AG09319 (cell line): Measurements from ENCODE around the gene ACIN1.
A peak's percentile ranks its signal among the peaks of the same experiment; 100 is the strongest.

Source experiments
- DNase-seq: peaks from one replicate; pipeline ENCODE4 v3.0.0-alpha.2; 2010; ENCODE audit warnings: low read depth; ENCODE audit errors: extremely low read depth
- TF ChIP-seq, protein P1 (sequence below): IDR thresholded peaks from 2 replicates; pipeline ENCODE4 v1.5.1; 2011; ENCODE audit warnings: low read depth, mild to moderate bottlenecking, inconsistent platforms, low read length, moderate library complexity

ACIN1 gene, protein sequence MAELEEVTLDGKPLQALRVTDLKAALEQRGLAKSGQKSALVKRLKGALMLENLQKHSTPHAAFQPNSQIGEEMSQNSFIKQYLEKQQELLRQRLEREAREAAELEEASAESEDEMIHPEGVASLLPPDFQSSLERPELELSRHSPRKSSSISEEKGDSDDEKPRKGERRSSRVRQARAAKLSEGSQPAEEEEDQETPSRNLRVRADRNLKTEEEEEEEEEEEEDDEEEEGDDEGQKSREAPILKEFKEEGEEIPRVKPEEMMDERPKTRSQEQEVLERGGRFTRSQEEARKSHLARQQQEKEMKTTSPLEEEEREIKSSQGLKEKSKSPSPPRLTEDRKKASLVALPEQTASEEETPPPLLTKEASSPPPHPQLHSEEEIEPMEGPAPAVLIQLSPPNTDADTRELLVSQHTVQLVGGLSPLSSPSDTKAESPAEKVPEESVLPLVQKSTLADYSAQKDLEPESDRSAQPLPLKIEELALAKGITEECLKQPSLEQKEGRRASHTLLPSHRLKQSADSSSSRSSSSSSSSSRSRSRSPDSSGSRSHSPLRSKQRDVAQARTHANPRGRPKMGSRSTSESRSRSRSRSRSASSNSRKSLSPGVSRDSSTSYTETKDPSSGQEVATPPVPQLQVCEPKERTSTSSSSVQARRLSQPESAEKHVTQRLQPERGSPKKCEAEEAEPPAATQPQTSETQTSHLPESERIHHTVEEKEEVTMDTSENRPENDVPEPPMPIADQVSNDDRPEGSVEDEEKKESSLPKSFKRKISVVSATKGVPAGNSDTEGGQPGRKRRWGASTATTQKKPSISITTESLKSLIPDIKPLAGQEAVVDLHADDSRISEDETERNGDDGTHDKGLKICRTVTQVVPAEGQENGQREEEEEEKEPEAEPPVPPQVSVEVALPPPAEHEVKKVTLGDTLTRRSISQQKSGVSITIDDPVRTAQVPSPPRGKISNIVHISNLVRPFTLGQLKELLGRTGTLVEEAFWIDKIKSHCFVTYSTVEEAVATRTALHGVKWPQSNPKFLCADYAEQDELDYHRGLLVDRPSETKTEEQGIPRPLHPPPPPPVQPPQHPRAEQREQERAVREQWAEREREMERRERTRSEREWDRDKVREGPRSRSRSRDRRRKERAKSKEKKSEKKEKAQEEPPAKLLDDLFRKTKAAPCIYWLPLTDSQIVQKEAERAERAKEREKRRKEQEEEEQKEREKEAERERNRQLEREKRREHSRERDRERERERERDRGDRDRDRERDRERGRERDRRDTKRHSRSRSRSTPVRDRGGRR

DNA sequence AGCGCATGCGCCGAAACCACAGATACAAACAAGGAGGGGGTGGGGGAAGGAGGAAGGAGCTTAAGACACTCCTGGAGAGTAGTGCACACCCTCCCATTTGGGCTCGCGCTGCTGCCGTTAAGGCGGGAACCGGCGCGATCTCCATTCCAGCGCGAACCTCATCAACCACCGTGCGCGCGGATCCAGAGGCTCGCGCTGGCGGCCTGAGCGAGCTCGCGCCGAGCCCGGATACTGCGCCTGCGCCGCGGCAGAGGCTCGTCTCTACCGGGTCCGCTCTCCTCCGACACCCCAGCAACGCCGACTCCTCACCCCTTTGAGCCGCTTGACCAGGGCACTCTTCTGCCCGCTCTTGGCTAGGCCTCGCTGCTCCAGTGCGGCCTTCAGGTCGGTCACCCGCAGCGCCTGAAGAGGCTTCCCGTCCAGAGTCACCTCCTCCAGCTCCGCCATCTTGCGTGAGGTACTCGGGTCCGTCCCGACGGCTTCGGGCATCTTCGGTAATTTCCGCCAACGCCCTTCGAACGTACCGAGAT, at the start of gene ACIN1:
Gene ACIN1, minus strand, starts transcription at position 471 of the 530 bp plus-strand sequence. Its CDS starts 24 bp downstream, at position 447.
- DNase-seq, result peak; percentile 71
- TF ChIP-seq, protein P1, sequence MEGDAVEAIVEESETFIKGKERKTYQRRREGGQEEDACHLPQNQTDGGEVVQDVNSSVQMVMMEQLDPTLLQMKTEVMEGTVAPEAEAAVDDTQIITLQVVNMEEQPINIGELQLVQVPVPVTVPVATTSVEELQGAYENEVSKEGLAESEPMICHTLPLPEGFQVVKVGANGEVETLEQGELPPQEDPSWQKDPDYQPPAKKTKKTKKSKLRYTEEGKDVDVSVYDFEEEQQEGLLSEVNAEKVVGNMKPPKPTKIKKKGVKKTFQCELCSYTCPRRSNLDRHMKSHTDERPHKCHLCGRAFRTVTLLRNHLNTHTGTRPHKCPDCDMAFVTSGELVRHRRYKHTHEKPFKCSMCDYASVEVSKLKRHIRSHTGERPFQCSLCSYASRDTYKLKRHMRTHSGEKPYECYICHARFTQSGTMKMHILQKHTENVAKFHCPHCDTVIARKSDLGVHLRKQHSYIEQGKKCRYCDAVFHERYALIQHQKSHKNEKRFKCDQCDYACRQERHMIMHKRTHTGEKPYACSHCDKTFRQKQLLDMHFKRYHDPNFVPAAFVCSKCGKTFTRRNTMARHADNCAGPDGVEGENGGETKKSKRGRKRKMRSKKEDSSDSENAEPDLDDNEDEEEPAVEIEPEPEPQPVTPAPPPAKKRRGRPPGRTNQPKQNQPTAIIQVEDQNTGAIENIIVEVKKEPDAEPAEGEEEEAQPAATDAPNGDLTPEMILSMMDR, result no peak

DNA sequence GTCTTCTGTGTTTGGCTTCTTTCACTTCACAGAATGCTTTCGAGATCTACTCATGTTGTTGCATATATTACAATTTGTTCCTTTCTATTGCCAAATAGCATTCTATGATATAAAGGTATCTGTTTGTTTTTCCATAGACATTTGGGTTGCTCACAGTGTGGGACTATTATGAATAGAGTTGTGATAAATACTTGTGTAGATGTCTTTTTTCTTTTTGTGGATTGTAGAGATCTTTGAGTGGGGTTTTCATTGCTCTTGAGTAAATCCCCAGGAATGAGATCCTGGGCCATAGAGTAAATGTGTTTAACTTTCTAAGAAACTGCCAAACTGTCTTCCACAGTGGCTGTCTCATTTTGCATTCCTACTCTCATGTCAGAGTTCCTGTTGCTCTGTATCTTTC, 49.0 kb upstream of the ACIN1 start:
- DNase-seq, result no peak
- TF ChIP-seq, protein P1, result no peak

DNA sequence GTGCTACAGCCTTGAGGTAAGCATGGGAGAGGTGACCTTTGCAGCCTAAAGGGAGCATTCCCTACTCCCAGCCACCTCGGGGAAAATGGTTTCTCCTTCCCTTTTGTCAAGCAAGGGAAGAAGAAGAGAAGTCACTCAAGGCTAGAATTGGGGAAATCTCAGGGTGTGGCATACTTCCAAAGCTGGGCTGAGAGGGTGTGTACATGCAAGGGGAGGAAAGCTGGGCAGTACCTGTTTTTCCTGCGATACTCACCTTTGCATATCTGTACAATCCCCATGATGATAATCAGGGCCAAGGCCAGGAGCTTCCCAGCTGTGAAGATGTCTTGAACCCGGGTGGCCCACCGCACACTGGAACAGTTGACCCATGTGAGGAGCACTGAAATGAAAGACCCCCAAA, 47.9 kb upstream of the ACIN1 start:
- no peak for DNase-seq
- TF ChIP-seq, protein P1, result no peak

DNA sequence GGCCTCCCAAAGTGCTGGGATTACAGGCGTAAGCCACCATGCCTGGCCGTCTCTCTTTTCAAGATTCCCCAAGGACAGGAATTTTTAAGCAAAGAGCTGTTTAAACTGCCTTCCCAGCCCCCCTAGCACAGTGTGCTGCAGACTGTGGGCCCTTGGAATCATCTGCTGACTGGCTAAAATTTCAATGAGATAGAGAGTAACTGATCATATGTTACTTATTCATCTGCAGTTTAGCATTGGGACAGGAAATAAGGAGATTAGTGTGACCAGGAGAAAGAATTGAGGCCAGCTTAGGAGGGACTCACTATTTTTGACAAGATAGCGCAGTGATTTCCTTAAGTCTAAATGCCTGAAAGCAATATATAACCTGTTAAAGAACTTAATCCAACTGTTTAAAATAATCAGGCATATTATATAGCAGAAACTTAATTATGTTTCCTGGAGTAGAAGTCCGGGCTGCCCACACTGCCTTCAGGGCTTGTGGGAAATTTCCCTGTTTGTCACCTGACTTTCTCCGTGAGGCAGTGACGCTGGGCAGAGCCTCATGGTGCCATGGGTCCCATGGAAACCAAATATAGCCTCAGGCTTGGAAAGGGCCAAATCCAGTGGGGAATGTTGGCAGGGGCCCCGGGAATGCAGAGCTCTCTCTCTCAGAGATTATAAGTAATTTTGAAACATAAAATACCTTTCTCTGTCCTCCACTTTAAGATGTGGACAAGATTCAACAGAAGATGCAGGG, 46.9 kb upstream of the ACIN1 start:
- DNase-seq, result peak; percentile 57
- TF ChIP-seq, protein P1, result no peak

DNA sequence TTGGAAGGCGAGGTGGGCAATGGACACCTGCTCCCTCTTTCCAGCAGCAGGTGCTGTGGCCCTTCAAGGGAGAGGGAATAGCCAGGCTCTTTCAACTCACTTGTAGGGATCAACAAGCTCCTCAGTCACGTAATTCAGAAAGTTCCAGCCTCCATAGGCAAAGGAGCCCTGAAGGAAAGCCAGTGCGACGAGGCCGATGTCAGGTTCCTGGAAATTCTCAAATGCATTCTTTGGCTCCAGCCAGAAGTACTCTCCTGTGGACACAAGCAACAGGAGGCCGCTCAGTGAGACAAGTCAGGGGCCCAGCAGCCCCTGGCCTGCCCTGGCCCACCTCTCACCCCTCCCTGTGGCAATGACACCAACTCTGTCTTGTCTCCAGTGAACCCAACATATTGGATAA, 45.4 kb upstream of the ACIN1 start:
- DNase-seq, result no peak
- TF ChIP-seq, protein P1, result no peak

DNA sequence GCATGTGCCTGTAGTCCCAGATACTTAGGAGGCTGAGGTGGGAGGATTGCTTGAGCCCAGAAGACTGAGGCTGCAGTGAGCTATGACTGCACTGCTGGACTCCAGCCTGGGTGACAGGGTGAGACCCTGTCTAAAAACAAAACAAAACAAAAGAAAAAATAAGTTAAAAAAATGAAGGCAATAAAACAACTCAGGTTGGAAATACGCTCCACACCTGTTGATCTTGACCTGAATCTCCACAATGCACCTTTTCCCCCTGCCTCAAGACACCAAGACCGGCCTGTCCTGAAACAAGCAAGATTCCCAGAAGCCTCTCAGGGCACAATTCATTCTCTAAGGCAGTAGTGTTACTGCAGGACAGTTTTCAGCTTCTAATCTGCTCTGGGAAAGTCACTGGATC, 44.9 kb upstream of the ACIN1 start:
- DNase-seq, result no peak
- TF ChIP-seq, protein P1, result no peak
